ENCODE results near the gene SMIM15. TPM values are rescaled to one million over a fixed set of nuclear protein-coding genes. Genes with fewer than 3 reads are reported as not detected.

Gene SMIM15
- total RNA-seq, 1 donor from 2014 or later: 56.6 TPM

DNA sequence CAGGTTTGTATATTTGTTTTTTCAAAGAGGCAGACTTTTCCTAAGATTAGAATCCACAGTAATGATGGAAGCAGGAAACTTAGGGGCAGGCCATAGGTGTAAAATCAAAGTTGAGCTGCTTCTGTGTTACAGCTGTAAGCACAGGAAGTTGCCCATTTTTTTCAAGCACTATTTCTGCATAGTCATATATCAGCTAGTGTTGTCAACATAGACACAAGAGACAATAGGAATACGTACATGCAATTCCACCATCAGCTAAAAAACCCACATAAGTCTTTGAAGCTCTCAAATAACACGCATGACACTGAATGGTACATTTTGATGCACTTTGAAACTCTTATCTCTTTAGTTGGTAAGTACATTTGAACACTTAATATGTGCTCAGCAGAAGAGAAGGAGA is 20.2 kb upstream of the SMIM15 start:
- H3K4me3 Mint-ChIP-seq (ENCODE audit: unreplicated experiment): no peak overlapping the region
- no peaks in the 10 kb centered on the region for H3K27me3 Mint-ChIP-seq (ENCODE audit: low read depth)
- TF ChIP-seq, protein P1, sequence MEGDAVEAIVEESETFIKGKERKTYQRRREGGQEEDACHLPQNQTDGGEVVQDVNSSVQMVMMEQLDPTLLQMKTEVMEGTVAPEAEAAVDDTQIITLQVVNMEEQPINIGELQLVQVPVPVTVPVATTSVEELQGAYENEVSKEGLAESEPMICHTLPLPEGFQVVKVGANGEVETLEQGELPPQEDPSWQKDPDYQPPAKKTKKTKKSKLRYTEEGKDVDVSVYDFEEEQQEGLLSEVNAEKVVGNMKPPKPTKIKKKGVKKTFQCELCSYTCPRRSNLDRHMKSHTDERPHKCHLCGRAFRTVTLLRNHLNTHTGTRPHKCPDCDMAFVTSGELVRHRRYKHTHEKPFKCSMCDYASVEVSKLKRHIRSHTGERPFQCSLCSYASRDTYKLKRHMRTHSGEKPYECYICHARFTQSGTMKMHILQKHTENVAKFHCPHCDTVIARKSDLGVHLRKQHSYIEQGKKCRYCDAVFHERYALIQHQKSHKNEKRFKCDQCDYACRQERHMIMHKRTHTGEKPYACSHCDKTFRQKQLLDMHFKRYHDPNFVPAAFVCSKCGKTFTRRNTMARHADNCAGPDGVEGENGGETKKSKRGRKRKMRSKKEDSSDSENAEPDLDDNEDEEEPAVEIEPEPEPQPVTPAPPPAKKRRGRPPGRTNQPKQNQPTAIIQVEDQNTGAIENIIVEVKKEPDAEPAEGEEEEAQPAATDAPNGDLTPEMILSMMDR (IDR thresholded peaks at IDR 0.05): no peak
- H3K27ac Mint-ChIP-seq (ENCODE audit: unreplicated experiment): no peak overlapping the region
- no peaks in the 10 kb centered on the region for H3K36me3 Mint-ChIP-seq (ENCODE audit: low read depth)
- H3K4me1 Mint-ChIP-seq (ENCODE audit: low read depth): peaks cover 13% of the 10 kb centered on the region
- H3K9me3 Mint-ChIP-seq (ENCODE audit: low read depth): no peaks in the 10 kb centered on the region
- DNase-seq (ENCODE audit: low spot score): no peak

DNA sequence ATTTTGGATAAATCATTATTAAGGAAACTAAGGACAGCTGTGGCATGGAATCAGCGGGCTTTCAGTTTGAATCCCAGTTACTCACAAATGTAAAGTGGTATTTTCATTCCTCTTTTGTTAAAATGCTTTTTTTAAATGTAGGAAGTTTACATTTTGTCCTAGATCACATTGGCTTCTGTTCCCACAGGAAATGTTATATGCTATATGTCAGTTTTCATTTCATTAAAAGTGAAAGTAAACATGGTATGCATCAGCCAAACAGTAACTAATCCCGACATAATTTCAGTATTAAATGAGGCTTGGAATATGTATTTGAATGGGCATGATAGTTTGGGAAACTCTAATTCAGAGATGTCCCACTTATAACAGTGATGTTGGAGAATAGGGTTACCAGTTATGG is 18.6 kb upstream of the SMIM15 start:
- no peak for DNase-seq (ENCODE audit: low spot score)
- Mint-ChIP-seq H3K27me3 (ENCODE audit: low read depth) (no peaks in the 10 kb centered on the region), H3K9me3 (ENCODE audit: low read depth) (peaks cover 3% of the 10 kb centered on the region), H3K4me3 (ENCODE audit: unreplicated experiment) (no peak overlapping the region), H3K27ac (ENCODE audit: unreplicated experiment) (no peak overlapping the region), H3K36me3 (ENCODE audit: low read depth) (peaks cover 2% of the 10 kb centered on the region), H3K4me1 (ENCODE audit: low read depth) (peaks cover 13% of the 10 kb centered on the region)
- TF ChIP-seq, protein P1 (IDR thresholded peaks at IDR 0.05): no peak

DNA sequence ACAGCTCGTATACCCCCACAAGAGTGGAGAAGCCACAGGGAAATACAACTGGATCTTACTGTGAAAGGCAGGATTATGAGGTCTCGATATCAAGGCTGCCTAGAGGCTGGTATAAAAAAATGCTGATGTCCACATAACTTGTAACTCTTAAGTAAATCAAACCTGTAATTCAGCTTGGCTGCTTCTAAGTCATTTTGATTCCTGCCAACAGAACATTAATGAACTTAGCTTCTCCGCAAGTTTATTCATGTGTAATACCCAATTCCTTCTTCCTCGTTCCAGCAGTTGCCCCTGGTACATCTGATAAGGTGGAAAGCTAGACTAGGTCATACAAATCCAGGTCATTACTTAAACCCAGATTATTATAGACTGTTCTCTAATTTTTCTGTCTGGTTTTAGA is 16.4 kb upstream of the SMIM15 start:
- H3K4me3 Mint-ChIP-seq (ENCODE audit: unreplicated experiment): no peak overlapping the region
- peaks cover 3% of the 10 kb centered on the region for H3K9me3 Mint-ChIP-seq (ENCODE audit: low read depth)
- peaks cover 10% of the 10 kb centered on the region for H3K4me1 Mint-ChIP-seq (ENCODE audit: low read depth)
- H3K27ac Mint-ChIP-seq (ENCODE audit: unreplicated experiment): no peak overlapping the region
- peaks cover 2% of the 10 kb centered on the region for H3K36me3 Mint-ChIP-seq (ENCODE audit: low read depth)
- H3K27me3 Mint-ChIP-seq (ENCODE audit: low read depth): no peaks in the 10 kb centered on the region
- no peak for DNase-seq (ENCODE audit: low spot score)
- TF ChIP-seq, protein P1 (IDR thresholded peaks at IDR 0.05): no peak

DNA sequence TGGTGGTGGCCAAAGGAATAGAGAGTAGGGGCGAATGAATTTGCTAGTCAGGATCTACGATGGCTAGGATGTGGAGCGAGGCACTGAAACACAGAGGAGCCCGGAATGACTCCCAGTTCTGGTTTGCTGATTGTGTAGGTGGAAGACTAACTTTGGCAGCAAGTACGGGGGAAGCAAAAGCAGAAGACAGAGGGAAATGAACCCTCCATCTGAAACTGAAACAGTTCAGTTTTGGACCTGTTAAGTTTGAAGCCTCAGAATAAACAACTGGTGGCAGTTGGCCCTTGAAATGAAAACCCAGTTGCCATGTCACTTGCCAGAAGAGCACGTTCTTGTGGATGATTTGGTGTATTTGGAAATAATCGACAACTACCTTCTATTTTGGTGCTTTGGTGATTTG is 15.4 kb upstream of the SMIM15 start:
- H3K27me3 Mint-ChIP-seq (ENCODE audit: low read depth): no peaks in the 10 kb centered on the region
- H3K36me3 Mint-ChIP-seq (ENCODE audit: low read depth): peaks cover 2% of the 10 kb centered on the region
- TF ChIP-seq, protein P1 (IDR thresholded peaks at IDR 0.05): no peak
- peaks cover 3% of the 10 kb centered on the region for H3K9me3 Mint-ChIP-seq (ENCODE audit: low read depth)
- no peak for DNase-seq (ENCODE audit: low spot score)
- H3K27ac Mint-ChIP-seq (ENCODE audit: unreplicated experiment): no peak overlapping the region
- H3K4me1 Mint-ChIP-seq (ENCODE audit: low read depth): peaks cover 10% of the 10 kb centered on the region
- H3K4me3 Mint-ChIP-seq (ENCODE audit: unreplicated experiment): no peak overlapping the region

DNA sequence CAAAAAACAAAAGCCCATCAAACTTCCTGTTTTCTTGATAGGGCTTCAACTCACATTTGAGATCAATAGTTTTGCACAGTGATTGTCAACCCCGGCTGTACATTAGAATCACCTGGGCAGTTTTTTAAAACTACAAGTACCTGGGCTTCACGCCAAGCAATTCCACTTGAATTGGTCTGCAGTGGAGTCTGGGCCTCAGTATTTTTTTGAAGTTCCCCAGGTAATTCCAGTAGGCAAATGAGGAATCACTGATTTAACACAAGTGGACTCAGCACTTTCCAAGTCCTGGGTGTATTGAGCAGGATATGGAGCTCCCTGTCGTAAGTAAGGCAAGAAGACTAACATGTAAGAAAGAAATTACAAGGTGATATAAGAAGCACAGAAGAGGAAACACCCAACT is 14.8 kb upstream of the SMIM15 start:
- H3K4me3 Mint-ChIP-seq (ENCODE audit: unreplicated experiment): no peak overlapping the region
- peaks cover 10% of the 10 kb centered on the region for H3K4me1 Mint-ChIP-seq (ENCODE audit: low read depth)
- DNase-seq (ENCODE audit: low spot score): no peak
- no peaks in the 10 kb centered on the region for H3K27me3 Mint-ChIP-seq (ENCODE audit: low read depth)
- H3K36me3 Mint-ChIP-seq (ENCODE audit: low read depth): peaks cover 2% of the 10 kb centered on the region
- H3K9me3 Mint-ChIP-seq (ENCODE audit: low read depth): peaks cover 3% of the 10 kb centered on the region
- TF ChIP-seq, protein P1 (IDR thresholded peaks at IDR 0.05): no peak
- H3K27ac Mint-ChIP-seq (ENCODE audit: unreplicated experiment): no peak overlapping the region

All from chondrocyte (in vitro differentiated cells).